Tibial artery (tissue), 4 donors: ENCODE results near the gene FBH1.

Experiments
- DNase-seq, 2 donors: peaks; one replicate each; pipeline ENCODE4 v3.0.0-alpha.2; 2019
- H3K27ac ChIP-seq, 2 donors: fragments of 200-600 bp; sonication (generic) in 1 of 2; 1 replicate in 1 of 2; 2 replicates in 1 of 2; pipeline ENCODE4 v1.5.1; 2018 to 2019; ENCODE audit warnings: mild to moderate bottlenecking in 1 of 2
- H3K27me3 ChIP-seq, 2 donors: fragments of 200-600 bp; sonication (generic) in 1 of 2; one replicate each; pipeline versions ENCODE4 v1.5.1 to v1.6.0; 2016 to 2019
- H3K36me3 ChIP-seq, 3 donors: fragments of 200-600 bp; sonication (generic) in 2 of 3; one replicate each; pipeline ENCODE4 v1.5.1; 2016 to 2019; ENCODE audit warnings: mild to moderate bottlenecking in 2 of 3
- H3K4me1 ChIP-seq, 4 donors: fragments of 200-600 bp; sonication (generic) in 2 of 4; 1 replicate in 3 of 4; 2 replicates in 1 of 4; pipeline ENCODE4 v1.5.1; 2016 to 2019
- H3K4me3 ChIP-seq, 2 donors: fragments of 200-600 bp; sonication (generic) in 1 of 2; 1 replicate in 1 of 2; 2 replicates in 1 of 2; pipeline ENCODE4 v1.5.1; 2018 to 2019; ENCODE audit warnings: mild to moderate bottlenecking in 2 of 2
- H3K9me3 ChIP-seq, 3 donors: fragments of 200-600 bp; sonication (generic) in 1 of 3; one replicate each; pipeline ENCODE4 v1.5.1; 2016 to 2019
- intact Hi-C: fragments of 100-400 bp; cut with DNase I; formaldehyde crosslinking; loops from one replicate; pipeline ENCODE4 v1.15.0; 2023; ENCODE audit warnings: low total_unique reads
- TF ChIP-seq, protein P1 (sequence below), 2 experiments: fragments of 200-600 bp in 1 of 2; fragments of 450-650 bp in 1 of 2; IDR thresholded peaks; one replicate each; pipeline ENCODE4 v1.5.1; 2017 to 2019; ENCODE audit warnings: antibody characterized with exemption in 2 of 2, mild to moderate bottlenecking in 1 of 2, moderate library complexity in 1 of 2

Gene FBH1

GRCh38 chr10:5889624-5890451, at the start of gene FBH1, which contains the start of gene ANKRD16:
TSS of gene FBH1 (plus strand) at chr10:5890243. CDS start at chr10:5890346, 103 bp downstream.
TSS of gene ANKRD16 (minus strand) at chr10:5889893. CDS start at chr10:5889354, 539 bp downstream.
- H3K4me3 ChIP-seq, result peak within 1 kb of the TSS; percentile 79 to 98
- H3K9me3 ChIP-seq, result no peaks in the 10 kb centered on the region
- DNase-seq, result peak; percentile 96 to 99
- H3K27ac ChIP-seq, result peak within 1 kb of the TSS; percentile 82 to 85
- intact Hi-C loops, result loop anchor here (1.0 kb wide), 1 partner anchor 77 kb away; the partner anchor contains the start of gene GDI2
- TF ChIP-seq, protein P1, sequence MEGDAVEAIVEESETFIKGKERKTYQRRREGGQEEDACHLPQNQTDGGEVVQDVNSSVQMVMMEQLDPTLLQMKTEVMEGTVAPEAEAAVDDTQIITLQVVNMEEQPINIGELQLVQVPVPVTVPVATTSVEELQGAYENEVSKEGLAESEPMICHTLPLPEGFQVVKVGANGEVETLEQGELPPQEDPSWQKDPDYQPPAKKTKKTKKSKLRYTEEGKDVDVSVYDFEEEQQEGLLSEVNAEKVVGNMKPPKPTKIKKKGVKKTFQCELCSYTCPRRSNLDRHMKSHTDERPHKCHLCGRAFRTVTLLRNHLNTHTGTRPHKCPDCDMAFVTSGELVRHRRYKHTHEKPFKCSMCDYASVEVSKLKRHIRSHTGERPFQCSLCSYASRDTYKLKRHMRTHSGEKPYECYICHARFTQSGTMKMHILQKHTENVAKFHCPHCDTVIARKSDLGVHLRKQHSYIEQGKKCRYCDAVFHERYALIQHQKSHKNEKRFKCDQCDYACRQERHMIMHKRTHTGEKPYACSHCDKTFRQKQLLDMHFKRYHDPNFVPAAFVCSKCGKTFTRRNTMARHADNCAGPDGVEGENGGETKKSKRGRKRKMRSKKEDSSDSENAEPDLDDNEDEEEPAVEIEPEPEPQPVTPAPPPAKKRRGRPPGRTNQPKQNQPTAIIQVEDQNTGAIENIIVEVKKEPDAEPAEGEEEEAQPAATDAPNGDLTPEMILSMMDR (IDR thresholded peaks at IDR 0.05), result no peak
- peaks cover 0 to 43% (median 30%) of the 10 kb centered on the region in 4 donors for H3K4me1 ChIP-seq
- no peaks in the 10 kb centered on the region for H3K27me3 ChIP-seq
- peaks cover 3 to 30% (median 20%) of the 10 kb centered on the region in 3 donors for H3K36me3 ChIP-seq

- H3K9me3 ChIP-seq, result no peaks in the 10 kb centered on the region
- no peak overlapping the region for H3K4me3 ChIP-seq
- H3K27me3 ChIP-seq, result peaks cover 0 to 3% of the 10 kb centered on the region in 2 donors
- no peak overlapping the region for H3K27ac ChIP-seq
- DNase-seq, result no peak
- TF ChIP-seq, protein P1 (IDR thresholded peaks at IDR 0.05), result no peak
- peaks cover 0 to 6% (median 0%) of the 10 kb centered on the region in 4 donors for H3K4me1 ChIP-seq
- H3K36me3 ChIP-seq, result no peaks in the 10 kb centered on the region
- intact Hi-C loops, result no loop called here
Measured at GRCh38 chr10:5840314-5841307, 49.4 kb upstream of the FBH1 start.

- Histone ChIP-seq H3K9me3 (no peaks in the 10 kb centered on the region), H3K4me3 (no peak overlapping the region), H3K27me3 (peaks cover 0 to 3% of the 10 kb centered on the region in 2 donors), H3K36me3 (no peaks in the 10 kb centered on the region), H3K27ac (no peak overlapping the region), H3K4me1 (peaks cover 0 to 6% (median 0%) of the 10 kb centered on the region in 4 donors)
- no peak for DNase-seq
- TF ChIP-seq, protein P1 (IDR thresholded peaks at IDR 0.05), result no peak
- intact Hi-C loops, result no loop called here
Measured at GRCh38 chr10:5841965-5842364, 48.1 kb upstream of the FBH1 start.

GRCh38 chr10:5843686-5844344, 46.2 kb upstream of the FBH1 start:
- Histone ChIP-seq H3K4me3 (no peak overlapping the region), H3K9me3 (no peaks in the 10 kb centered on the region), H3K27me3 (peaks cover 0 to 3% of the 10 kb centered on the region in 2 donors), H3K4me1 (peaks cover 0 to 6% (median 0%) of the 10 kb centered on the region in 4 donors), H3K36me3 (no peaks in the 10 kb centered on the region), H3K27ac (no peak overlapping the region)
- TF ChIP-seq, protein P1 (IDR thresholded peaks at IDR 0.05), result no peak
- no peak for DNase-seq
- intact Hi-C loops, result no loop called here
